Measurements from ENCODE around the gene SH2D2A.
"Not testable (repeated sequence)": the region's sequence is repeated elsewhere in the genome, so short reads cannot be mapped to it uniquely, and the experiment has no call there.

The SH2D2A gene

GRCh38 chr1:156767101-156767878 lies 49.4 kb downstream of the SH2D2A start, which contains the start of gene PRCC:
Gene PRCC (plus strand): TSS chr1:156767535. CDS start chr1:156767772, 237 bp downstream.
- peak; percentile 100 for DNase-seq

GRCh38 chr1:156766298-156767100 lies 50.1 kb downstream of the SH2D2A start:
- no peak for DNase-seq

- DNase-seq = no peak
Measured at GRCh38 chr1:156765666-156766065, 51.0 kb downstream of the SH2D2A start.

GRCh38 chr1:156765136-156765535 lies 51.5 kb downstream of the SH2D2A start:
- DNase-seq = not testable (repeated sequence)

GRCh38 chr1:156760796-156761104 lies 55.9 kb downstream of the SH2D2A start:
- DNase-seq = no peak

- DNase-seq = no peak
Measured at GRCh38 chr1:156760092-156760795, 56.4 kb downstream of the SH2D2A start.

GRCh38 chr1:156757572-156758253 lies 58.9 kb downstream of the SH2D2A start:
- not testable (repeated sequence) for DNase-seq

- no peak for DNase-seq
Measured at GRCh38 chr1:156756355-156756754, 60.3 kb downstream of the SH2D2A start.
